Calu3 (cell line): Measurements from ENCODE around the gene KLHL33. TPM values are rescaled to one million over a fixed set of nuclear protein-coding genes. Genes with fewer than 3 reads are reported as not detected.

ENCODE experiments used
- BruUV-seq: library from RNA; stranded (reverse); fragments of 400-500 nt; replicated peaks from 2 replicates; lab custom pipeline; 2021; lab: Mats Ljungman, UMichigan
- CTCF ChIA-PET: fragments of 300-600 bp; sonication (Branson Sonifier 250); formaldehyde crosslinking; loops from one replicate; lab custom pipeline; 2022; ENCODE audit warnings: antibody characterized with exemption; lab: Charles Lee
- DNase-seq: peaks from one replicate; pipeline ENCODE4 v3.0.0; 2022
- H3K27ac Mint-ChIP-seq: one replicate; pipeline ENCODE4 v1.8.0; 2022; ENCODE audit warnings: mixed read lengths; ENCODE audit not compliant: unreplicated experiment
- H3K27me3 Mint-ChIP-seq: one replicate; pipeline ENCODE4 v1.8.0; 2022; ENCODE audit warnings: mixed read lengths; ENCODE audit not compliant: unreplicated experiment
- H3K36me3 Mint-ChIP-seq: one replicate; pipeline ENCODE4 v1.8.0; 2022; ENCODE audit warnings: mild to moderate bottlenecking, moderate library complexity, mixed read lengths; ENCODE audit not compliant: insufficient read depth, unreplicated experiment
- H3K4me1 Mint-ChIP-seq: one replicate; pipeline ENCODE4 v1.8.0; 2022; ENCODE audit warnings: mild to moderate bottlenecking, low read depth, mixed read lengths; ENCODE audit not compliant: unreplicated experiment
- H3K4me3 Mint-ChIP-seq: one replicate; pipeline ENCODE4 v1.8.0; 2022; ENCODE audit warnings: mild to moderate bottlenecking, low read depth, moderate library complexity, mixed read lengths; ENCODE audit not compliant: unreplicated experiment
- H3K9me3 Mint-ChIP-seq: one replicate; pipeline ENCODE4 v1.8.0; 2022; ENCODE audit warnings: low read depth, mixed read lengths; ENCODE audit not compliant: unreplicated experiment
- CTCF ChIP-seq: fragments of 200-600 bp; IDR thresholded peaks from one replicate; pipeline ENCODE4 v1.8.0; 2022; ENCODE audit warnings: antibody characterized with exemption; ENCODE audit not compliant: unreplicated experiment
- intact Hi-C: fragments of 100-400 bp; cut with micrococcal nuclease; formaldehyde crosslinking; loops from one replicate; pipeline ENCODE4 v1.10.0; 2022; ENCODE audit not compliant: unreplicated experiment
- total RNA-seq: library from RNA; stranded (reverse); gene quantifications from 2 replicates; pipeline ENCODE4 v1.2.3, GENCODE V29; 2022

The KLHL33 gene
- total RNA-seq, 1 experiment from 2014 or later: not detected

- Mint-ChIP-seq H3K27ac (no peak overlapping the region), H3K36me3 (peaks cover 34% of the 10 kb centered on the region), H3K27me3 (no peaks in the 10 kb centered on the region), H3K4me3 (no peak overlapping the region), H3K9me3 (no peaks in the 10 kb centered on the region), H3K4me1 (peaks cover 9% of the 10 kb centered on the region)
- BruUV-seq: no TSS peak
- TF ChIP-seq CTCF: no peak
- DNase-seq: no peak
- intact Hi-C loops: no loop called here
- CTCF ChIA-PET: no interaction called here
These were observed 26.7 kb downstream of the KLHL33 start for GRCh38 chr14:20409226-20409625.

- Mint-ChIP-seq H3K27ac (no peak overlapping the region), H3K4me3 (no peak overlapping the region), H3K36me3 (peaks cover 37% of the 10 kb centered on the region), H3K9me3 (no peaks in the 10 kb centered on the region), H3K27me3 (no peaks in the 10 kb centered on the region), H3K4me1 (peaks cover 16% of the 10 kb centered on the region)
- no TSS peak for BruUV-seq
- no peak for DNase-seq
- intact Hi-C loops: no loop called here
- no peak for TF ChIP-seq CTCF
- CTCF ChIA-PET: no interaction called here
These were observed 32.4 kb downstream of the KLHL33 start for GRCh38 chr14:20403521-20403920.

- H3K27me3 Mint-ChIP-seq: no peaks in the 10 kb centered on the region
- intact Hi-C loops: no loop called here
- CTCF ChIA-PET: interaction anchor here (1.4 to 1.8 kb wide), 2 partner anchors 14 to 206 kb away, joined by 3 to 6 read pairs; no protein-coding TSS in a partner anchor
These were observed 34.9 kb downstream of the KLHL33 start for GRCh38 chr14:20400965-20401593.

GRCh38 chr14:20400589-20400964 is 35.4 kb downstream of the KLHL33 start:
- BruUV-seq: no TSS peak
- DNase-seq: no peak
- intact Hi-C loops: no loop called here
- Mint-ChIP-seq H3K9me3 (no peaks in the 10 kb centered on the region), H3K4me1 (peaks cover 16% of the 10 kb centered on the region), H3K27ac (peak overlapping the region; percentile 83), H3K27me3 (no peaks in the 10 kb centered on the region), H3K36me3 (peaks cover 39% of the 10 kb centered on the region), H3K4me3 (peak overlapping the region; percentile 17)
- no peak for TF ChIP-seq CTCF
- CTCF ChIA-PET: interaction anchor here (1.4 to 1.8 kb wide), 2 partner anchors 15 to 206 kb away, joined by 3 to 6 read pairs; no protein-coding TSS in a partner anchor

More at GRCh38 chr14:20400965-20401593, 34.9 kb downstream of the KLHL33 start:
- no peaks in the 10 kb centered on the region for H3K9me3 Mint-ChIP-seq
- peak overlapping the region; percentile 83 for H3K27ac Mint-ChIP-seq
- BruUV-seq: no TSS peak
- peaks cover 41% of the 10 kb centered on the region for H3K36me3 Mint-ChIP-seq
- H3K4me1 Mint-ChIP-seq: peaks cover 16% of the 10 kb centered on the region
- no peak for TF ChIP-seq CTCF
- peak; percentile 42 for DNase-seq
- H3K4me3 Mint-ChIP-seq: peak overlapping the region; percentile 17
